ENCODE measurements around the gene GCLC. TPM values are rescaled to one million over a fixed set of nuclear protein-coding genes. Genes with fewer than 3 reads are reported as not detected.

Gene GCLC
- total RNA-seq (2014; rRNA removed; shearing (Covaris generic)) (40.3 and 71.4 TPM in 2 replicates), polyA plus RNA-seq (2016; fragmentation: Nextera tagmentation; extraction: Ambion mirVana) (13.3 and 16.9 TPM in 2 replicates)
- long read RNA-seq, partial matches to known transcripts: 0 of 4 reads
- long read RNA-seq, other reads (novel, unspliced or antisense): 1 of 4 reads

DNA sequence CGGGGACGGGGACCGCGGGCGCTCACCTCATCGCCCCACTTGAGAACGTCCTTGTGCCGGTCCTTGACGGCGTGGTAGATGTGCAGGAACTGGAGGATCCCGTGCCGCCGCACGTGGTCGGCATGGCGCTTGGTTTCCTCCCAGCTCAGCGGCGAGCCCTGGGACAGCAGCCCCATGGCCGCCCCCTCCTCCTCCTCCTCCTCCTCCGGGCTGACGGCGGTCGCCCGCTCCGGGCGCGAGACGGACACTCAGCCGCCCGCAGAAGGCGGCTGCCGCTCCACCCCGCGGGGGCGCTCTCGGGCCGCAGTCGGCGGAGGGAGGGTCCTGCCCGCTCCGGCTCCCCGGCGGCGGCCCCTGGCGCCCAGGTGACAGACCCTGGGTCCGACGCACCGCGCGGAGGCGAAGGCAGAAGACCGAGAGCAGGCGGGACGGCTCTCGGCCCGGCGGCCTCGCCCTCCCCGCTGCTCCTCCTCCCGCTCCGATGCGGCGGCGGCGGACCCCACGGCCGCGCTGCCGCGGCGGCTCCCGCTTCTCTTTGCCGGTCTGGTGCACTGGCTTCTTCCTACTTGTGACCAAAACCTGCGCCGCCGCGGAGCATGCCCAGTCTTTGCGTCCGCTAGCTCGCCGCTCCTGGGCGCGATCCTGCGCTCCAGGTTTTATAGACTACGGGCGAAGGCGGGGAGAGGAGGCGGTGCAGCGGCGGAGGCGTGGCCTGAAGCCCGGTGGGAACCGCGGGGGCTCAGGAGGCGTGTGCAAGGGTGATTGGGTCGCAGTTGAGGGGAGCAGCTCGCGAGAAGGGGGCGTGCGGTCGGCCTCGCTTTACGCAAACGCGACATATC, at the start of gene GCLC:
Gene GCLC (minus strand): TSS at position 632 of the 839 bp plus-strand sequence. CDS start 456 bp downstream, at position 176.
- H3K4me1 ChIP-seq (ENCODE audit: insufficient read depth): peaks cover 32% of the 10 kb centered on the region
- peaks cover 20% of the 10 kb centered on the region for H3K27me3 ChIP-seq (ENCODE audit: insufficient read depth)
- peaks cover 37% of the 10 kb centered on the region for H3K36me3 Mint-ChIP-seq (ENCODE audit: low read depth)
- ATAC-seq (peak; percentile 69), DNase-seq (ENCODE audit: low spot score) (peak; percentile 97)
- H3K4me1 Mint-ChIP-seq: peaks cover 40% of the 10 kb centered on the region
- H3K4me3 Mint-ChIP-seq: peak within 1 kb of the TSS; percentile 95
- peak within 1 kb of the TSS; percentile 85 for H3K27ac ChIP-seq (ENCODE audit: low read depth)
- peak within 1 kb of the TSS; percentile 84 for H3K4me3 ChIP-seq
- H3K27me3 Mint-ChIP-seq (ENCODE audit: insufficient read depth, low read depth, poor library complexity): peaks cover 29% of the 10 kb centered on the region
- H3K4me2 ChIP-seq: peak within 1 kb of the TSS; percentile 84
- H3K9me2 ChIP-seq (ENCODE audit: insufficient read depth): peaks cover 7% of the 10 kb centered on the region; the same call in 1 of the 2 replicates
- H3K36me3 ChIP-seq (ENCODE audit: insufficient read depth): no peaks in the 10 kb centered on the region; the same call in 1 of the 2 replicates
- H3K79me2 ChIP-seq (replicated peaks; ENCODE audit: insufficient read depth): peaks cover 42% of the 10 kb centered on the region
- peaks cover 10% of the 10 kb centered on the region for H3F3A ChIP-seq (replicated peaks; ENCODE audit: low read depth)
- H3K27ac Mint-ChIP-seq: peak within 1 kb of the TSS; percentile 90
- TF ChIP-seq JUNB (IDR thresholded peaks at IDR 0.05; ENCODE audit: unreplicated experiment) (no peak), CREB1 (CRISPR knock-in tag; IDR thresholded peaks at IDR 0.05; ENCODE audit: low read depth) (peak; percentile 68), EZH2 (IDR thresholded peaks at IDR 0.05; ENCODE audit: low read depth, unreplicated experiment) (no peak), POLR2AphosphoS5 (IDR thresholded peaks at IDR 0.05; ENCODE audit: low read depth) (peak; percentile 76), ZNF331 (CRISPR knock-in tag; IDR thresholded peaks at IDR 0.05; ENCODE audit: low read depth) (no peak), NANOG (IDR thresholded peaks at IDR 0.05; ENCODE audit: borderline replicate concordance) (no peak), EZH2phosphoT487 (IDR thresholded peaks at IDR 0.05; ENCODE audit: unreplicated experiment) (no peak), STAT1 (IDR thresholded peaks at IDR 0.05; ENCODE audit: unreplicated experiment) (no peak)
- TF ChIP-seq, protein P1, sequence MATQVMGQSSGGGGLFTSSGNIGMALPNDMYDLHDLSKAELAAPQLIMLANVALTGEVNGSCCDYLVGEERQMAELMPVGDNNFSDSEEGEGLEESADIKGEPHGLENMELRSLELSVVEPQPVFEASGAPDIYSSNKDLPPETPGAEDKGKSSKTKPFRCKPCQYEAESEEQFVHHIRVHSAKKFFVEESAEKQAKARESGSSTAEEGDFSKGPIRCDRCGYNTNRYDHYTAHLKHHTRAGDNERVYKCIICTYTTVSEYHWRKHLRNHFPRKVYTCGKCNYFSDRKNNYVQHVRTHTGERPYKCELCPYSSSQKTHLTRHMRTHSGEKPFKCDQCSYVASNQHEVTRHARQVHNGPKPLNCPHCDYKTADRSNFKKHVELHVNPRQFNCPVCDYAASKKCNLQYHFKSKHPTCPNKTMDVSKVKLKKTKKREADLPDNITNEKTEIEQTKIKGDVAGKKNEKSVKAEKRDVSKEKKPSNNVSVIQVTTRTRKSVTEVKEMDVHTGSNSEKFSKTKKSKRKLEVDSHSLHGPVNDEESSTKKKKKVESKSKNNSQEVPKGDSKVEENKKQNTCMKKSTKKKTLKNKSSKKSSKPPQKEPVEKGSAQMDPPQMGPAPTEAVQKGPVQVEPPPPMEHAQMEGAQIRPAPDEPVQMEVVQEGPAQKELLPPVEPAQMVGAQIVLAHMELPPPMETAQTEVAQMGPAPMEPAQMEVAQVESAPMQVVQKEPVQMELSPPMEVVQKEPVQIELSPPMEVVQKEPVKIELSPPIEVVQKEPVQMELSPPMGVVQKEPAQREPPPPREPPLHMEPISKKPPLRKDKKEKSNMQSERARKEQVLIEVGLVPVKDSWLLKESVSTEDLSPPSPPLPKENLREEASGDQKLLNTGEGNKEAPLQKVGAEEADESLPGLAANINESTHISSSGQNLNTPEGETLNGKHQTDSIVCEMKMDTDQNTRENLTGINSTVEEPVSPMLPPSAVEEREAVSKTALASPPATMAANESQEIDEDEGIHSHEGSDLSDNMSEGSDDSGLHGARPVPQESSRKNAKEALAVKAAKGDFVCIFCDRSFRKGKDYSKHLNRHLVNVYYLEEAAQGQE (IDR thresholded peaks at IDR 0.05; ENCODE audit: unreplicated experiment): no peak
- TF ChIP-seq, protein P2, sequence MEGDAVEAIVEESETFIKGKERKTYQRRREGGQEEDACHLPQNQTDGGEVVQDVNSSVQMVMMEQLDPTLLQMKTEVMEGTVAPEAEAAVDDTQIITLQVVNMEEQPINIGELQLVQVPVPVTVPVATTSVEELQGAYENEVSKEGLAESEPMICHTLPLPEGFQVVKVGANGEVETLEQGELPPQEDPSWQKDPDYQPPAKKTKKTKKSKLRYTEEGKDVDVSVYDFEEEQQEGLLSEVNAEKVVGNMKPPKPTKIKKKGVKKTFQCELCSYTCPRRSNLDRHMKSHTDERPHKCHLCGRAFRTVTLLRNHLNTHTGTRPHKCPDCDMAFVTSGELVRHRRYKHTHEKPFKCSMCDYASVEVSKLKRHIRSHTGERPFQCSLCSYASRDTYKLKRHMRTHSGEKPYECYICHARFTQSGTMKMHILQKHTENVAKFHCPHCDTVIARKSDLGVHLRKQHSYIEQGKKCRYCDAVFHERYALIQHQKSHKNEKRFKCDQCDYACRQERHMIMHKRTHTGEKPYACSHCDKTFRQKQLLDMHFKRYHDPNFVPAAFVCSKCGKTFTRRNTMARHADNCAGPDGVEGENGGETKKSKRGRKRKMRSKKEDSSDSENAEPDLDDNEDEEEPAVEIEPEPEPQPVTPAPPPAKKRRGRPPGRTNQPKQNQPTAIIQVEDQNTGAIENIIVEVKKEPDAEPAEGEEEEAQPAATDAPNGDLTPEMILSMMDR (conservative IDR thresholded peaks at IDR 0.05; ENCODE audit: low read depth in 2 of 2): peak; percentile 30 to 77; a peak in 2 of 4 replicates
- peaks cover 6% of the 10 kb centered on the region for H3K9me3 Mint-ChIP-seq
- H2AFZ ChIP-seq: peak within 1 kb of the TSS; percentile 83; the same call in 1 of the 2 replicates
- H4K20me1 ChIP-seq (replicated peaks; ENCODE audit: insufficient read depth): no peaks in the 10 kb centered on the region
